Erythroblast (primary cell): ENCODE measurements around the gene DOCK9.

Source experiments
- DNase-seq, 2 experiments: peaks; one replicate each; lab custom pipeline; 2025; lab: John Stamatoyannopoulos, UW
- GATA1 ChIP-seq: IDR thresholded peaks from 2 replicates; pipeline ENCODE4 v1.6.1; 2011; ENCODE audit warnings: low read depth, mild to moderate bottlenecking, control low read depth, low read length, moderate library complexity
- POLR2A ChIP-seq: IDR thresholded peaks from 2 replicates; pipeline ENCODE4 v1.6.1; 2011; ENCODE audit warnings: mild to moderate bottlenecking, low read length

DOCK9 gene

GRCh38 chr13:99005609-99006008, 27.7 kb upstream of the DOCK9 start:
- TF ChIP-seq GATA1 = no peak
- no peak for TF ChIP-seq POLR2A
- peak in 1 of 2 experiments; percentile 28 for DNase-seq

DNA sequence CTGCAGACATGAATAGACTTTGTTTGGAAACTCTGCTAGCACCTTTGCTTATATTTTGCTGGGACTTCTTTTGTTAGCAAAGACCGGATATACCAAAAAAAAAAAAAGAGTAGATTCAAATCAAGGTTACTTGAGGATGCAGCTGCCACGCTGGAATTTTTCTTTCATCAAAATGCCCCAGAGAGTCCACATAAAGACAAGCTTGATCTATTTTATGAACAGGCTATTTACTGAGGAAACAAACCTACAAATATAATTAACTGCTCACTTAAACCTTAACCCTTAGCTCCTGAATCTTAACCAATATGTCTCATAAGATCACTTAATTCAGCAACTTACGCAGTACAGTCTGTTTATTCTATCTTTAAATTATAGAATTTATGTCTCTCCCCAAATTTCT, 27.1 kb upstream of the DOCK9 start:
- no peak for DNase-seq
- TF ChIP-seq GATA1 = no peak
- no peak for TF ChIP-seq POLR2A

- DNase-seq = peak in 1 of 2 experiments; percentile 13
- TF ChIP-seq GATA1 = no peak
- TF ChIP-seq POLR2A = no peak
Observed at GRCh38 chr13:99003851-99004471, 26.1 kb upstream of the DOCK9 start.

- TF ChIP-seq POLR2A = no peak
- TF ChIP-seq GATA1 = no peak
- no peak for DNase-seq
Observed at GRCh38 chr13:99003186-99003585, 25.3 kb upstream of the DOCK9 start.

DNA sequence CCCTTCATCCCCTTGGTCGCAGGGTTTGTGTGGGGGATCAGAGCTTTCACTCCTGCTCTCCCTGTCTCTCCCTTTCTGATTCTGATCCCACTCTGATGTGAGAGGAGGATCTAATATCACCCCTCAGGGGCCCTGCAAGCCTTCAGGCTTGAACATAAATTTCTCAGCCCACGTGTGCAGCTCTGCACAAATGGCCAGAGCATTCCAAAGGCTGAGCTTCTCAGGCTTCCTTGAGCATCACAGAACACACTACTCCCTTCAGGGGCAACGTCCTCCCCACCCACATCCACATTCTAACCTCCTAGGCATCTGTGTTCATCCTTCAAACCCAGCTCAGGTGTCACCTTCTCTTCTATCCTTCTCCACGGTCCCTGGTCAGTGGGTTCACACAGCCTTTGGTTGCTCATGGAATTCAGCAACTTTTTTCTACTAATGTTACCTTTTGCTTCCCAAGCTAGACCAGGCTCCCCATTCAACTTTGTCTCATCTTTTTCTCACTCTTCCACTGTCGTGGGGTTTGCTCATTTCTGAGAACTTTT, 24.4 kb upstream of the DOCK9 start:
- no peak for DNase-seq
- TF ChIP-seq GATA1 (no peak), POLR2A (no peak)

DNA sequence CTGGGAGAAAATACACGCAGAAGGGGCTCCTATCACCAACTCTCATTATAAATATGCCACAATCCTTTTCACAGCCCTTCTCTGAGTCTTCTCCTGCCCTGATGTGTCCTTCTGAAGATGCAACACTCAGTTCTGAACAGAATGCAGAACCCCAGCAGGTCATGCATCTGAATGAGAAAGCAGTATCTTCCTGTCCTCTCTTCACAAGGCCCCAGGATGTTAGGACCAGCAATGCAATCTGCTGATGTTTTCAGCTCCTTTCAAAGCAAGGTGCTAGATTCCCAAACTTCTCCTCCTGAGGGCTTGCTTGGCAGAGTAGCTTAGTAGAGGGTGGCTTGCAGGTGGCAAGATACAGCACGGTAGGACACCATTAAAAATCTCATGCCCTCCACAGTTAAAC, 22.3 kb upstream of the DOCK9 start:
- no peak for DNase-seq
- TF ChIP-seq GATA1 (no peak), POLR2A (no peak)

- DNase-seq = no peak
- TF ChIP-seq GATA1 (no peak), POLR2A (no peak)
Observed at GRCh38 chr13:98999639-98999952, 21.7 kb upstream of the DOCK9 start.

- TF ChIP-seq POLR2A (no peak), GATA1 (no peak)
- DNase-seq = no peak
Observed at GRCh38 chr13:98998831-98999638, 21.2 kb upstream of the DOCK9 start.

DNA sequence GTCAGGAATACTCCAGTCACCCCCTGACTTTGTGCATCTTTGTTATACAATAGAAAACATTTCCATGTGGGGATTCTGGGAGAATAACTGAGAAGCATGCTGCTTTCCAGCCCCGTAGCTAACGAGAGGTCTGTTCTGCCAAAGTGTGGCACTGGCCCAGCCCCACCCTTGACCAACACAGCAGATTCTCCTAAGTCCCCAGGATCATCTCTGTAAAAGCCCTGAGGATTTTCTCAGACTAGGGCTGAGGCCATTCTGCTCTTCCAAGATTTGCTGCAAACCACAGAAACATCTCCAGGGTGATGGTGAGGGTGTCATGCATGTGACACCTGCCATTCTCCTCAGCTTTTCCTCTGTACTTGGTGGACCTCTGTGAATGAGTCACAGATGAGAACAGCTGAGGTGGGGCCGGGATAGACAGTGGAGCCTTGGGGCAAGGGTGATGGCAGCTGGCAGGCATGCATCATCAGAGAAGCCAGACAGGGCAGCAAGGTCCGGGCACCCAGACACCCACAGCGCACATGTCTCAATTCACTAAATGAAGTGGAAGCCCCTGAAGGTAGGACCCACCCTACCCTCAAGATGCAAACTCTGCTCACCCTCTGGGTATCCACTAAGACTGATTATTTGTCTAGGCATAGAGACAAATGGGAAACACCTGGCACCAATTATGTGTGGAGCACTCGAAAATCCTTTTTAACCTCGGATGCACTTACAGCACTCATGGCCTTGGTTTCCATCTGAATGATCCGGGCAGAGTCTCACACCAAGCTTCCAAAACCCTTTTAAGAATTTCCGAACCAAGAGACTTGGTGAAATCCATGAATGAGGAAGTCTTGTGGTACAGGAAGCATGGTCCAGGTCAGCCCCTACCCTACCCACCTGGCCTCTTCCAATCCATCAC, 20.1 kb upstream of the DOCK9 start:
- TF ChIP-seq GATA1 = no peak
- DNase-seq = no peak

- TF ChIP-seq GATA1 (no peak), POLR2A (no peak)
- DNase-seq = no peak
Observed at GRCh38 chr13:98997011-98997730, 19.3 kb upstream of the DOCK9 start.

DNA sequence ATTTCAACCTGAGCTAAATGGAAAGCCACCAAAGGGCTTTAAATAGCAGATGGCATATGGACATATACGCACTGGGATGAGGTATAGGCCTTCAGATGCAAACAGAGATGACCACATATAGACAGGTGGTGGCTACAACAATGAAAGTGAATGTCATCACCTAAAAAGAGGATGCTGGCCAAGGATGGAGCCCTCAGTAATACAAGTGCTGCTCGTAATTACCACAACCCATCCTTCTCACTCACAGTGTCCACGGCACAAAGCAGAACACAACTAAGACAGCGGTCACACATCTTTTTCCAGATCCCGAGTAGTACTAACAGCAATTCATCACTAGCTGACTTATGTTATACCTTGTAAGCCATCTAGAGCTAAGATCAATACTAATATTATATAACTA, 18.2 kb upstream of the DOCK9 start:
- DNase-seq = no peak
- TF ChIP-seq POLR2A (no peak), GATA1 (no peak)

- no peak for DNase-seq
- TF ChIP-seq GATA1 (no peak), POLR2A (no peak)
Observed at GRCh38 chr13:98994896-98995295, 17.0 kb upstream of the DOCK9 start.

GRCh38 chr13:98994080-98994479, 16.2 kb upstream of the DOCK9 start:
- DNase-seq = no peak
- TF ChIP-seq POLR2A (no peak), GATA1 (no peak)
